ENCODE data around the gene UMAD1. TPM values are rescaled to one million over a fixed set of nuclear protein-coding genes. Genes with fewer than 3 reads are reported as not detected.

UMAD1 gene
- total RNA-seq, 2 donors from 2014 or later = 12.9 to 23.9 TPM

DNA sequence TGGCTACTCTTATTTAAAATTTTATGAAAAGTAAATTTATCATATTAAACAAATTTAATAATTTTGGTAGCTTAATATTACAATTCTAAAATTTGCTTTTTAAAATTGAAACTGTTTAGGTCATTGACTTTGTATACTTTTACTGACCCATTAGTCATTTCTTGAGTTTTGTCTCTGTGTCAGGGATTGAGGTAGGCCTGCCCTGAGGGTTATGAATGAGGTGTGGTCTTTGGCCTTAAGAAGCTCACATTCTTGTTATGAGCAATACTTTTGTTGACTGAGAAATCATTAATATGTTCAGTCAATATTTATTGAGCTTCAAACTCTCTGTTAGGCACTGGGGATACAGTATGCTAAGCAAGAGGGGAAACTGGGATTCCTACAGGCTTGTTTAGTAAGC, 124.9 kb downstream of the UMAD1 start:
- Histone ChIP-seq H3K36me3 (no peaks in the 10 kb centered on the region), H3K9me3 (no peaks in the 10 kb centered on the region), H3K27ac (no peak overlapping the region), H3K4me3 (no peak overlapping the region), H3K27me3 (replicated peaks; ENCODE audit: insufficient read depth) (no peaks in the 10 kb centered on the region), H3K4me1 (ENCODE audit: control insufficient read depth in 1 of 2, low read depth in 2 of 2) (peaks cover 0 to 11% of the 10 kb centered on the region in 2 donors)
- no peak for DNase-seq (ENCODE audit: low spot score)
- TF ChIP-seq, protein P1, sequence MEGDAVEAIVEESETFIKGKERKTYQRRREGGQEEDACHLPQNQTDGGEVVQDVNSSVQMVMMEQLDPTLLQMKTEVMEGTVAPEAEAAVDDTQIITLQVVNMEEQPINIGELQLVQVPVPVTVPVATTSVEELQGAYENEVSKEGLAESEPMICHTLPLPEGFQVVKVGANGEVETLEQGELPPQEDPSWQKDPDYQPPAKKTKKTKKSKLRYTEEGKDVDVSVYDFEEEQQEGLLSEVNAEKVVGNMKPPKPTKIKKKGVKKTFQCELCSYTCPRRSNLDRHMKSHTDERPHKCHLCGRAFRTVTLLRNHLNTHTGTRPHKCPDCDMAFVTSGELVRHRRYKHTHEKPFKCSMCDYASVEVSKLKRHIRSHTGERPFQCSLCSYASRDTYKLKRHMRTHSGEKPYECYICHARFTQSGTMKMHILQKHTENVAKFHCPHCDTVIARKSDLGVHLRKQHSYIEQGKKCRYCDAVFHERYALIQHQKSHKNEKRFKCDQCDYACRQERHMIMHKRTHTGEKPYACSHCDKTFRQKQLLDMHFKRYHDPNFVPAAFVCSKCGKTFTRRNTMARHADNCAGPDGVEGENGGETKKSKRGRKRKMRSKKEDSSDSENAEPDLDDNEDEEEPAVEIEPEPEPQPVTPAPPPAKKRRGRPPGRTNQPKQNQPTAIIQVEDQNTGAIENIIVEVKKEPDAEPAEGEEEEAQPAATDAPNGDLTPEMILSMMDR (IDR thresholded peaks at IDR 0.05) = no peak
- ATAC-seq (ENCODE audit: insufficient number of reproducible peaks, low FRiP score, low read depth) = no peak

DNA sequence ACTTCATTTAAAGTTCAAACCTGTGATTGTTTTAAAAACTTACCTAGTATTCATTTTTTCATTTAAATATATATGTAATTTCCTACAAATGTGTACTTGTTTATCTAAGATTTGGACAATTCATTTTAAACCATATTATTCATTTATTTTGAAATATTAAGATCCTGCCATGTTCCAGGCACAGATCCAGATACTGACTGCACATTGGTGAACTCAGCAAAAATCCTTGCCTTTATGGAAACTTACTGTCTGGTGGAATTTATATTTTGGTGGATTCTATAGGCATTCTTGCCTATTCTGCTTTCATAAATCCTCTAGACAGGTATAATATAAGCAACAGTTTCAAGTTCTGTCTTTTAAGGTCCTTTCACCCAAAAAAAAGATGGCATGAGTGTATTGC, 126.1 kb downstream of the UMAD1 start:
- ATAC-seq (ENCODE audit: insufficient number of reproducible peaks, low FRiP score, low read depth) = no peak
- H3K4me1 ChIP-seq (ENCODE audit: control insufficient read depth in 1 of 2, low read depth in 2 of 2) = peaks cover 0 to 8% of the 10 kb centered on the region in 2 donors
- no peak overlapping the region for H3K4me3 ChIP-seq
- no peaks in the 10 kb centered on the region for H3K36me3 ChIP-seq
- H3K27ac ChIP-seq = no peak overlapping the region
- no peak for DNase-seq (ENCODE audit: low spot score)
- TF ChIP-seq, protein P1 (IDR thresholded peaks at IDR 0.05) = no peak
- no peaks in the 10 kb centered on the region for H3K27me3 ChIP-seq (replicated peaks; ENCODE audit: insufficient read depth)
- H3K9me3 ChIP-seq = no peaks in the 10 kb centered on the region

DNA sequence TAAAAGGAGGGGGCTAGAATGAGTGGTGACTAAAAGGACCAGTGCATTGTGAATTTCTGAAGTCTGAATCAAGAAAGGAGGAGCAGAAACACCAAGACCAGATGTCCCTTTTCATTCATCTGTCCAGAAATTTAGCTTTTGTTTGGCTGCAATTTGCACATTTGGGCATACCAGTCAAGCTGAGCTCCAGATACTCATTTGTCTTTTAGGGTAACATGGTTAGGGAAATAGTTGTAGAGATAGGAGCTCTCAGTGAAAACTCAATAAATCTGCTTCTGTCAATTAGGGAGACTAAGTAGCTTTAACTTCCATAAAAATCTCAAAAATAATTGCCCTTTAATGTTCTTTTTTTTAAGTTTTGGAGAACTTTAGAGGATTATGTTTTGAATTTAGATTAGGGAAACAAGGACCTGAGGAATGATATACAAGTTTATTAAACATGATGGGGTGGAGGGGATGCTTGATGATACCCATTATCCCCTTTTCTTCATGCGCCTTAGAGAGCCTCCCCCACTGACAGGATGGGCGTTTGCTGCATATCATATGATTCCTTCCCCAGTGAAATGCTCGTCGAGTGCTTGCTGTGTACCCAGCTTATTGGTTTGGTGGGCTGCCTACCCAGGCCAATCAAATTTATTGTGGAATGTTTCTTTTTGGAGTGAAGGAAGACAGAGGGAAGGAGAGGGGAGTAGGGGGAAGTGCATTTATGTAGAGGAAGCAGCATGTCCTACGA, 128.6 kb downstream of the UMAD1 start:
- DNase-seq (ENCODE audit: low spot score) = no peak
- Histone ChIP-seq H3K4me1 (ENCODE audit: control insufficient read depth in 1 of 2, low read depth in 2 of 2) (no peaks in the 10 kb centered on the region), H3K9me3 (no peaks in the 10 kb centered on the region), H3K36me3 (no peaks in the 10 kb centered on the region), H3K27me3 (replicated peaks; ENCODE audit: insufficient read depth) (no peaks in the 10 kb centered on the region), H3K27ac (no peak overlapping the region), H3K4me3 (no peak overlapping the region)
- TF ChIP-seq, protein P1 (IDR thresholded peaks at IDR 0.05) = no peak
- ATAC-seq (ENCODE audit: insufficient number of reproducible peaks, low FRiP score, low read depth) = no peak

GRCh38 chr7:7769710-7770627, 129.4 kb downstream of the UMAD1 start:
- ATAC-seq (ENCODE audit: insufficient number of reproducible peaks, low FRiP score, low read depth) = no peak
- H3K4me1 ChIP-seq (ENCODE audit: control insufficient read depth in 1 of 2, low read depth in 2 of 2) = no peaks in the 10 kb centered on the region
- no peak overlapping the region for H3K27ac ChIP-seq
- no peaks in the 10 kb centered on the region for H3K27me3 ChIP-seq (replicated peaks; ENCODE audit: insufficient read depth)
- TF ChIP-seq, protein P1 (IDR thresholded peaks at IDR 0.05) = no peak
- H3K9me3 ChIP-seq = no peaks in the 10 kb centered on the region
- H3K4me3 ChIP-seq = no peak overlapping the region
- no peaks in the 10 kb centered on the region for H3K36me3 ChIP-seq
- DNase-seq (ENCODE audit: low spot score) = no peak

DNA sequence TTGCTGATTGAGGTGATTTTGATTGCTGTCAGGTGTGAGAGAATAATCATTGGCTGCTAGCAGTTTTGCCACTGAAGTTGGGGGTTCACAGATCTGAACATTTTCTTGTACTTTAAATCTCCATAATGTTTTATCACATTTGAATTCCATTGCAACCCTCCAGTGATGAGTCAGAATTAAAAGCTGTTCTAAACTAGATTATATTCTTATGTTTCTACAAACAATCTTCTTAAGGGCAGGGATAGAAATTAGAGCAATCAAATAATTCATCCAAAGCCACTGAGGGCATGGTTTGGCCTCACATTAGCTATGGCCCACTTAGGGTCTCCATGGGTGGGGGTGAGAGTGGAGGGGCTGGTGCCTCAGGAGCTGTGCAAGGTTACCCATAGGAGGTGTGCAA, 130.9 kb downstream of the UMAD1 start:
- DNase-seq (ENCODE audit: low spot score) = no peak
- ATAC-seq (ENCODE audit: insufficient number of reproducible peaks, low FRiP score, low read depth) = no peak
- no peak overlapping the region for H3K4me3 ChIP-seq
- TF ChIP-seq, protein P1 (IDR thresholded peaks at IDR 0.05) = no peak
- H3K9me3 ChIP-seq = no peaks in the 10 kb centered on the region
- H3K27ac ChIP-seq = no peak overlapping the region
- H3K4me1 ChIP-seq (ENCODE audit: control insufficient read depth in 1 of 2, low read depth in 2 of 2) = no peaks in the 10 kb centered on the region
- no peaks in the 10 kb centered on the region for H3K27me3 ChIP-seq (replicated peaks; ENCODE audit: insufficient read depth)
- no peaks in the 10 kb centered on the region for H3K36me3 ChIP-seq
